ENCODE data around the gene C10orf95.

Gene C10orf95

DNA sequence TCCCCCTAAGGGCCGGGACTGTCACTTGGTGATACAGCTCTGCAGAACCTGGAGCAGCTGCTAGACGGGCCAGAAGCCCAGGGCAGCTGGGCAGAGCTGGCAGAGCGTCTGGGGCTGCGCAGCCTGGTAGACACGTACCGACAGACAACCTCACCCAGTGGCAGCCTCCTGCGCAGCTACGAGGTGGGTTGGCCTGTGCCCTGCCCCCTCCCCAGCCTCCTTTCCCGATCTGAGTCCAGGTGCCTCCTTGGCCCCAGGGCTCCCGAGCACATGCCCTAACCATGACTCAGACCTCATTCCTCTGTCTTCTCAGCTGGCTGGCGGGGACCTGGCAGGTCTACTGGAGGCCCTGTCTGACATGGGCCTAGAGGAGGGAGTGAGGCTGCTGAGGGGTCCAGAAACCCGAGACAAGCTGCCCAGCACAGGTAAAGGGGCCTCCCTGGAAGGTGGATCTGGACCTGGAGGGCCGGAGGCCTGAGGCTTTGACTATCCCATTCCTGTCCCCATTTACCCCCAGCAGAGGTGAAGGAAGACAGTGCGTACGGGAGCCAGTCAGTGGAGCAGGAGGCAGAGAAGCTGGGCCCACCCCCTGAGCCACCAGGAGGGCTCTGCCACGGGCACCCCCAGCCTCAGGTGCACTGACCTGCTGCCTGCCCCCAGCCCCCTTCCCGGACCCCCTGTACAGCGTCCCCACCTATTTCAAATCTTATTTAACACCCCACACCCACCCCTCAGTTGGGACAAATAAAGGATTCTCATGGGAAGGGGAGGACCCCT, 49.4 kb downstream of the C10orf95 start:
- no peak for DNase-seq (ENCODE audit: low read depth, low spot score)

DNA sequence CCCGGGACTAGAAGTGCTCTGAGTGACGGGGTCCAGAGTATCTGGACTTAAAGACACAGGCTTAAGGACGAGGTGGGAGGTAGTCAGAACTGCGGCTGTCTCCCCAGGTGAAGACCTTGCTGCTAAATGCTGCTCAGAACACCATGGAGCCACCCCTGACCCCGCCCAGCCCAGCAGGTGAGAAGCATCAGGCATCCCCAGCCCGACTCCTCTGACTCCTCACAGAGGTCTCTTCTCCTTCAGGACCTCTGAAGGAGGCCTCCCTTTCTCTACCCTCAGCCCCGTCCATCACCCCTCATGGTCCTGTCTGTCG, 50.0 kb downstream of the C10orf95 start:
- no peak for DNase-seq (ENCODE audit: low read depth, low spot score)

DNA sequence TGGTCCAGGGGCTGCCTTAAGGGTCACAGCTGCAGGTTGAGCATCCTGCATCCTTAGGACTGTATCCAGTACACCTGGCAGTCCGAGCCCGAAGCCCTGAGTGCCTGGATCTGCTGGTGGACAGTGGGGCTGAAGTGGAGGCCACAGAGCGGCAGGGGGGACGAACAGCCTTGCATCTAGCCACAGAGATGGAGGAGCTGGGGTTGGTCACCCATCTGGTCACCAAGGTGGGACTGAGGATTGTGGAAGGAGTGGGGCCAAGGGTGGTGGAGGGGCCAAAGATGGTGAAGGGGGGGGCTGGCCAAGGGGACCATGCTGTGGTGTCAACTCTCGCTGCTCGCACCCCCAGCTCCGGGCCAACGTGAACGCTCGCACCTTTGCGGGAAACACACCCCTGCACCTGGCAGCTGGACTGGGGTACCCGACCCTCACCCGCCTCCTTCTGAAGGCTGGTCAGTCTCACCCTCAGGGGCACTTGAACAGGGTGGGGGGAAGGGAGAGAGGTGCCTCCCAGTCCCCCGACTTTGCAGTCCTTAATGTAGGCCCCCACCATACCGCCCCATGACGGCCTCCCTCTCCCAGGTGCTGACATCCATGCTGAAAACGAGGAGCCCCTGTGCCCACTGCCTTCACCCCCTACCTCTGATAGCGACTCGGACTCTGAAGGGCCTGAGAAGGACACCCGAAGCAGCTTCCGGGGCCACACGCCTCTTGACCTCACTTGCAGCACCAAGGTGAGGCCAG, 50.6 kb downstream of the C10orf95 start:
- DNase-seq (ENCODE audit: low read depth, low spot score) = no peak

DNA sequence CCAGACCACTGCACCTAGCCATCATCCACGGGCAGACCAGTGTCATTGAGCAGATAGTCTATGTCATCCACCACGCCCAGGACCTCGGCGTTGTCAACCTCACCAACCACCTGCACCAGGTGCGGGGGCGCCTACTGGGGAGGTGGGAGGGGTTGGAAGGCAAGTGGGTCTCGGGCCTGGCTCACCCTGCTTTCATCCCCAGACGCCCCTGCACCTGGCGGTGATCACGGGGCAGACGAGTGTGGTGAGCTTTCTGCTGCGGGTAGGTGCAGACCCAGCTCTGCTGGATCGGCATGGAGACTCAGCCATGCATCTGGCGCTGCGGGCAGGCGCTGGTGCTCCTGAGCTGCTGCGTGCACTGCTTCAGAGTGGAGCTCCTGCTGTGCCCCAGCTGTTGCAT, 51.3 kb downstream of the C10orf95 start:
- DNase-seq (ENCODE audit: low read depth, low spot score) = no peak

Data from activated naive CD8-positive, alpha-beta T cell treated with anti-CD3 and anti-CD28 coated beads, Interleukin-2, amount 50 U/mL, for 16 hours (primary cell).